CD4-positive, alpha-beta T cell (primary cell): Measurements from ENCODE around the gene PIAS2. TPM values are rescaled to one million over a fixed set of nuclear protein-coding genes. Genes with fewer than 3 reads are reported as not detected.
A peak's percentile ranks its signal among the peaks of the same experiment; 100 is the strongest.

Experiments
- ATAC-seq: fragments of 200-7000 bp; cut with Tn5 transposase; one replicate; pipeline ENCODE4 v1.10.0; 2022; ENCODE audit warnings: mild to moderate bottlenecking; ENCODE audit not compliant: poor library complexity
- CTCF ChIA-PET: fragments of 350-600 bp; sonication (Branson Sonifier 250); formaldehyde crosslinking; loops from one replicate; lab custom pipeline; 2021; ENCODE audit warnings: antibody characterized with exemption, inconsistent platforms; lab: Charles Lee
- POLR2A ChIA-PET: fragments of 350-600 bp; sonication (Branson Sonifier 250); formaldehyde crosslinking; loops from one replicate; lab custom pipeline; 2021; ENCODE audit warnings: antibody characterized with exemption, inconsistent platforms; lab: Charles Lee
- DNase-seq, 14 experiments: peaks; one replicate each; pipeline ENCODE4 v3.0.0-alpha.2; 2013 to 2020; ENCODE audit warnings: mixed read lengths in 2 of 14
- H3K27ac ChIP-seq, 2 donors: one replicate each; pipeline versions ENCODE4 v1.5.1 to v1.7.0; 2013; ENCODE audit warnings: low read length in 2 of 2, low read depth in 1 of 2, mild to moderate bottlenecking in 1 of 2
- H3K27me3 ChIP-seq, 2 experiments: 1 replicate in 1 of 2; 2 replicates in 1 of 2; pipeline versions ENCODE4 v1.6.1 to v1.7.0; 2013; ENCODE audit warnings: low read length in 2 of 2, control low read depth in 1 of 2, mild to moderate bottlenecking in 1 of 2, moderate library complexity in 1 of 2; ENCODE audit not compliant: insufficient read depth in 2 of 2, control insufficient read depth in 1 of 2
- H3K36me3 ChIP-seq: one replicate; pipeline ENCODE4 v1.6.1; 2013; ENCODE audit warnings: low read length, control low read depth; ENCODE audit not compliant: insufficient read depth
- H3K4me1 ChIP-seq: one replicate; pipeline ENCODE4 v1.6.1; 2013; ENCODE audit warnings: low read length, control low read depth; ENCODE audit not compliant: insufficient read depth
- H3K4me3 ChIP-seq: one replicate; pipeline ENCODE4 v1.5.1; 2013; ENCODE audit warnings: mild to moderate bottlenecking, low read length, moderate library complexity
- H3K9me3 ChIP-seq, 2 experiments: 1 replicate in 1 of 2; 2 replicates in 1 of 2; pipeline versions ENCODE4 v1.6.1 to v1.7.0; 2013; ENCODE audit warnings: low read length in 2 of 2, mild to moderate bottlenecking in 2 of 2, control low read depth in 1 of 2, moderate library complexity in 1 of 2; ENCODE audit not compliant: control insufficient read depth in 1 of 2, insufficient read depth in 1 of 2
- H3K27ac Mint-ChIP-seq: one replicate; pipeline ENCODE4 v1.8.0; 2020; ENCODE audit warnings: mixed read lengths
- H3K27me3 Mint-ChIP-seq: one replicate; pipeline ENCODE4 v1.8.0; 2021; ENCODE audit warnings: mixed read lengths
- H3K36me3 Mint-ChIP-seq: one replicate; pipeline ENCODE4 v1.8.0; 2021; ENCODE audit warnings: low read depth, mixed read lengths
- H3K4me1 Mint-ChIP-seq: one replicate; pipeline ENCODE4 v1.8.0; 2021; ENCODE audit warnings: low read depth, mixed read lengths
- H3K4me3 Mint-ChIP-seq: one replicate; pipeline ENCODE4 v1.8.0; 2020; ENCODE audit warnings: mild to moderate bottlenecking, mixed read lengths
- H3K9me3 Mint-ChIP-seq: one replicate; pipeline ENCODE4 v1.8.0; 2020; ENCODE audit warnings: mixed read lengths
- CTCF ChIP-seq: fragments of 200-600 bp; IDR thresholded peaks from one replicate; pipeline ENCODE4 v1.8.0; 2022; ENCODE audit warnings: antibody characterized with exemption, mild to moderate bottlenecking
- intact Hi-C, 2 experiments: fragments of 100-400 bp; cut with DNase I in 1 of 2; cut with micrococcal nuclease in 1 of 2; formaldehyde crosslinking; loops; one replicate each; pipeline versions ENCODE4 v1.15.1 to v1.9.0; 2023 to 2025; cut with DNase I, micrococcal nuclease
- total RNA-seq, 174 experiments: library from RNA in 2 of 174; stranded (reverse) in 2 of 174; gene quantifications; one replicate each; pipeline ENCODE4 v1.2.3 and lab custom pipeline; 2021 to 2026

PIAS2 gene
- total RNA-seq, 2 experiments from 2014 or later, result 32.0 to 36.3 TPM

- H3K4me3 ChIP-seq, result no peak overlapping the region
- Mint-ChIP-seq H3K36me3 (peaks cover 80% of the 10 kb centered on the region), H3K27me3 (no peaks in the 10 kb centered on the region), H3K4me3 (no peak overlapping the region), H3K4me1 (peaks cover 23% of the 10 kb centered on the region), H3K27ac (no peak overlapping the region), H3K9me3 (peaks cover 7% of the 10 kb centered on the region)
- no peak for ATAC-seq
- CTCF ChIA-PET, result no interaction called here
- intact Hi-C loops, result no loop called here
- no peak for DNase-seq
- TF ChIP-seq CTCF, result no peak
- H3K36me3 ChIP-seq, result peaks cover 20% of the 10 kb centered on the region
- H3K9me3 ChIP-seq, result peaks cover 9 to 16% of the 10 kb centered on the region in 2 experiments
- no peaks in the 10 kb centered on the region for H3K4me1 ChIP-seq
- H3K27ac ChIP-seq, result no peak overlapping the region
- POLR2A ChIA-PET, result no interaction called here
- H3K27me3 ChIP-seq, result no peaks in the 10 kb centered on the region
These were observed 30.4 kb downstream of the PIAS2 start for GRCh38 chr18:46886893-46887292.

- H3K27me3 ChIP-seq, result no peaks in the 10 kb centered on the region
These were observed 34.1 kb downstream of the PIAS2 start for GRCh38 chr18:46883180-46883579.

GRCh38 chr18:46877329-46877987 is 39.8 kb downstream of the PIAS2 start:
- H3K36me3 Mint-ChIP-seq, result peaks cover 94% of the 10 kb centered on the region
- Histone ChIP-seq H3K27me3 (no peaks in the 10 kb centered on the region), H3K27ac (peak overlapping the region in 1 of 2 donors; percentile 7), H3K9me3 (peaks cover 21 to 27% of the 10 kb centered on the region in 2 experiments), H3K4me3 (no peak overlapping the region), H3K36me3 (peaks cover 4% of the 10 kb centered on the region), H3K4me1 (no peaks in the 10 kb centered on the region)
- TF ChIP-seq CTCF, result no peak
- CTCF ChIA-PET, result interaction anchor here (0.9 kb wide), 1 partner anchor 258 kb away, joined by 4 read pairs; no protein-coding TSS in a partner anchor
- H3K4me3 Mint-ChIP-seq, result no peak overlapping the region
- H3K4me1 Mint-ChIP-seq, result peaks cover 41% of the 10 kb centered on the region
- no peaks in the 10 kb centered on the region for H3K27me3 Mint-ChIP-seq
- DNase-seq, result no peak
- no peak for ATAC-seq
- intact Hi-C loops, result no loop called here
- H3K27ac Mint-ChIP-seq, result peak overlapping the region; percentile 52
- H3K9me3 Mint-ChIP-seq, result peaks cover 19% of the 10 kb centered on the region
- POLR2A ChIA-PET, result no interaction called here

More at GRCh38 chr18:46883180-46883579, 34.1 kb downstream of the PIAS2 start:
- H3K4me1 Mint-ChIP-seq, result no peaks in the 10 kb centered on the region
- H3K4me1 ChIP-seq, result no peaks in the 10 kb centered on the region
- no peak overlapping the region for H3K27ac Mint-ChIP-seq
- no peaks in the 10 kb centered on the region for H3K36me3 ChIP-seq
- peaks cover 10% of the 10 kb centered on the region for H3K9me3 Mint-ChIP-seq
- no peak overlapping the region for H3K27ac ChIP-seq
- ChIA-PET CTCF (no interaction called here), POLR2A (interaction anchor here (0.5 kb wide), 1 partner anchor 1019 kb away, joined by 3 read pairs; no protein-coding TSS in a partner anchor)
- H3K4me3 ChIP-seq, result no peak overlapping the region
- DNase-seq (no peak), ATAC-seq (no peak)
- intact Hi-C loops, result no loop called here
- no peak overlapping the region for H3K4me3 Mint-ChIP-seq
- H3K27me3 Mint-ChIP-seq, result no peaks in the 10 kb centered on the region
- peaks cover 79% of the 10 kb centered on the region for H3K36me3 Mint-ChIP-seq
- peaks cover 9 to 13% of the 10 kb centered on the region in 2 experiments for H3K9me3 ChIP-seq
- no peak for TF ChIP-seq CTCF
